Activated CD4-positive, alpha-beta T cell treated with anti-CD3 and anti-CD28 coated beads for 24 hours (primary cell): ENCODE measurements around the gene SLC5A2.
A peak's percentile ranks its signal among the peaks of the same experiment; 100 is the strongest.
"Not testable (repeated sequence)": the region's sequence is repeated elsewhere in the genome, so short reads cannot be mapped to it uniquely, and the experiment has no call there.

ENCODE experiments used
- DNase-seq, 2 donors: peaks; one replicate each; pipeline ENCODE4 v3.0.0-alpha.2; 2020; ENCODE audit warnings: low read depth in 2 of 2

Gene SLC5A2

DNA sequence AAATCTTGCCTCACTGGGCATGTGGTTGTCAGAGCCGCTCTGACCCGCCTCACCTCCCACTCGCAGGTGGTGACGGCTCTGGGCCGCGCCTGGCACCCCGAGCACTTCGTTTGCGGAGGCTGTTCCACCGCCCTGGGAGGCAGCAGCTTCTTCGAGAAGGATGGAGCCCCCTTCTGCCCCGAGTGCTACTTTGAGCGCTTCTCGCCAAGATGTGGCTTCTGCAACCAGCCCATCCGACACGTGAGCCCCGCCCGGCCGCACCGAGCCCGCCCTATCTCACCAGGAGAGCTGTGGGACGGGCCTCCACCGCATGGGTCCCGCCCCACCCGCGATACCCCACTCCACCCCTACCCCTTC lies 7.0 kb upstream of the SLC5A2 start:
- DNase-seq: no peak

DNA sequence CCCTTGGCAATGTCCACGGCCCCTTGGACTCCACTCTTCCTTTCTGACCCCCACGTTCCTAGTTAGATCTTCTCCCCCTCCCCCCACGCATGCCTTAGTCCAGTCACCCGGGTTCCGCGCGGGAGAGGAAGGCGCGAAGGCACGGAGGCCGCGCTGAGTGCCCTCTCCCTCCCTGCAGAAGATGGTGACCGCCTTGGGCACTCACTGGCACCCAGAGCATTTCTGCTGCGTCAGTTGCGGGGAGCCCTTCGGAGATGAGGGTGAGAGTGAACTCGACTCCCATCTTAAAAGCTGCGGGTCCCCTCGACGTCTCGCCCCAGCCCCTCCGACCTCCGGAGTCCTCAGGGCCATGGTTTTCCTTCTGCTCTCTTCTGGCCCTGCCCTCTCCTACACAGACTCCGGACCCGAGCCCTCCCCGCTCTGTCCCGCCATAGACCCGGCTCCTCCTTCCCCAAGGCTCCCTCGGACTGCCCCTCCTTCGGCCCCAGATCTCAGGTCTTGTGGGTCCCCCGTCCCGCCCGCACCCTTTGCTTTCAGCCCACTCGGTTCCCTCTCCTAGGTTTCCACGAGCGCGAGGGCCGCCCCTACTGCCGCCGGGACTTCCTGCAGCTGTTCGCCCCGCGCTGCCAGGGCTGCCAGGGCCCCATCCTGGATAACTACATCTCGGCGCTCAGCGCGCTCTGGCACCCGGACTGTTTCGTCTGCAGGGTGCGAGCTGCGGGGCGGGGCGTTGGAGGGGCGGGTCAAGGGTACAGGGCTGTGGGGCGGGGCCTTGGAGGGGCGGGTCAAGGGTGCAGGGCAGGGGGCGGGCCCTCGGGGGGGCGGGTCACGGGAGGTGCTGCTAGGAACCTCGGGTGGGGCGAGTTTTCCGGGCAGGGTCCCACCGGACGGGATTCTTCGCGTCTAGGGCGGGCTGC lies 6.4 kb upstream of the SLC5A2 start:
- peak; percentile 89 to 90 for DNase-seq

DNA sequence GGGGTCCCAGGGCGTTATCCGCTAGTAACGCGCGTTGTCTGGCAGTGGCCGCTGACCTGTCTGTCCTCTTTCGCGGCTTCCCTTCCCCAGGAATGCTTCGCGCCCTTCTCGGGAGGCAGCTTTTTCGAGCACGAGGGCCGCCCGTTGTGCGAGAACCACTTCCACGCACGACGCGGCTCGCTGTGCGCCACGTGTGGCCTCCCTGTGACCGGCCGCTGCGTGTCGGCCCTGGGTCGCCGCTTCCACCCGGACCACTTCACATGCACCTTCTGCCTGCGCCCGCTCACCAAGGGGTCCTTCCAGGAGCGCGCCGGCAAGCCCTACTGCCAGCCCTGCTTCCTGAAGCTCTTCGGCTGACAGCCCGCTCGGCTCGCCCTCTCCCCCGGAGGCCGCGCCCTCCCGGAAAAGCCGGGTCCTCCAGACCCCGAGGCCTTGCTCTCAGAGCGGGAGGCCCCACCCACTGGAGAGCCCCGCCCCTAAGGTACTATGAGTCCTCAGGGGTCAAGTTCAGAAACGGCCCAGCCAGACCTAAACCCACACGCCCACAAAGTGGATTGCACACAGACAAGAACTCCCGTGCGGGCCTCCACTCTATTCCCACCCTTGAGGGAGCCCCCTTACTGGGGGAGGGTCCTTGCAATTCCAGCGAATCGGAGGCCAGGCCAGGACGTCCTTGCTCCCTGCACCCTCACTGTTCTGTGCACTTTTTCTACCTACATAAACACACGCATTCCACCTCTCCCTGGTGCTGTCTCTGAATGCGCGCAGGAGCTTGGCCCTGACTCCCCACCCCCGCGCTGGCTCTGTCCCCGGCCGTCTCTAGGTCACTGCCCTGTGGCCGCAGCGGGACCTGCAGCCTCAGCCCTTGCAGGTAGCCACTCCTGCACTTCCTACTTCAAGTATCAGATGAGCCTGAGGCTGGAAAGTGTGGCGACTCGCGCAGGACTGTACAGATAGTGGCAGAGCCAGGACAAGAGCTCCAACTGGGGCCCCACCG lies 5.4 kb upstream of the SLC5A2 start:
- peak in 1 of 2 donors; percentile 30 for DNase-seq

DNA sequence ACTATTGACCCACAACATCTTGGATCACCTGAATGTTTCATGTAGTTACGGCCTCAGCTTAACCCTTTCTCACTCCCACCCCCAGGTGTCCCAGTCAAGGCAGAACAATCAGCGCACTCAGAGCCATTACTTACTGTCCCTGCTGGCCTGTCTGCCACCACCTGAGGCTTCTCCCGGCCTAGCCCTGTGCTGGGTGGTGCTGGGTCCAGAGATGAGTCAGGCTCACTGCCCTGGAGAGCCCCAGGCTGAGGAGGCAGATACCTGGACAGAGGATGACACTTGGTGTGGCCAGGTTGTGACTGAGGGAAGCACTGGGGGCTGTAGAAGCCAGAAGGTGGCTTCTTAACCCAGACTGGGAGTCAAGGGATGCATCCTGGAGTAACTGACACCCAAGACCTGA lies 4.0 kb upstream of the SLC5A2 start:
- no peak for DNase-seq

DNA sequence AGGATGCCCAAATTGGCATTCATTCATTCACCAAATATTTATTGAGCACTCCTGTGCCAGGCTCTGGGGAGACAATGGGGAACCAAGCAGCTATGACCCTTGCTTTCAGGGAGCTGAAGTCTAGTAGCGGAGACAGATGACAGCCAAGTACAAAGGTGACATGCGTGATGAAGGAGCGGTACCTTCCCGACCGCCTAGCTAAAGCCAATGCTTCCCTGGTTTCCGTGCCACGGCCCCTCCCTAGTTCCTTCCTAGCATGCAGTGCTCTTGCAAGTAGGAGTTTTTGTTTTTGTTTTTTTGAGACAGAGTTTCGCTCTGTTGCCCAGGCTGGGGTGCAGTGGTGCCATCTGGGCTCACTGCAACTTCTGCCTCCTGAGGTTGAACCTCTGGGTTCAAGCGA lies 3.2 kb upstream of the SLC5A2 start:
- DNase-seq: no peak

DNA sequence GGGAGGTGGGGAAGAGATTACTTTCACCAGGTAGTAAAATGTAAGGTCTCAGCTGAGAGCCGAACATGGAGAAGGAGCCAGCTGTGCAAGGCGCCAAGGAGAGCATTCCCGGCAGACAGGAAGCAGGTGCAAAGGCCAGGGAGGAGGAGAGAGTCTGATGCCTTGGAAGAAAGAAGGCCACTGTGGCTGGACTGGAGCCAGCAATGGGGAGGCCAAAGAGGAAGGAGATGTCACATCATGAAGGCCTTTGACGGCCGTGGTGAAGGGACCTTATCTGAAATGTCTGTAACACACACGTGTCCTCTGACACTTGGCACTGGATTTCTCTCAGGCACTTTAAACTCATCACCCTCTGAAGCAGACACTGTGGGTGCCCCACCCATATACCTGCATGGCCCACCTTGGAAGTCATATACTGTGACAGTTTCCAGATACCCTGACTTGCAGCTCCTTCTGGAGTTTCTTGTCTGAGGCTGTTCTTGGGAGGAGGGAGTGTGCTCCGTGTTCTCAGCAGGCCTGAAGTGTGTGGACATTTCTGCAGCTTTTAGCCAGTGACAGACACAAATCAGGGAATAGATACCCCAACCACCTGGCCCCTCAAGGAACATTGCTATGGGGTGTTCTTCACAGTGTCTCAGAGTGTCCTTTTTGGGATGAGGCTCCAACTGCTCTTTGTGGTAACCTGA lies 1.9 kb upstream of the SLC5A2 start:
- DNase-seq: no peak

DNA sequence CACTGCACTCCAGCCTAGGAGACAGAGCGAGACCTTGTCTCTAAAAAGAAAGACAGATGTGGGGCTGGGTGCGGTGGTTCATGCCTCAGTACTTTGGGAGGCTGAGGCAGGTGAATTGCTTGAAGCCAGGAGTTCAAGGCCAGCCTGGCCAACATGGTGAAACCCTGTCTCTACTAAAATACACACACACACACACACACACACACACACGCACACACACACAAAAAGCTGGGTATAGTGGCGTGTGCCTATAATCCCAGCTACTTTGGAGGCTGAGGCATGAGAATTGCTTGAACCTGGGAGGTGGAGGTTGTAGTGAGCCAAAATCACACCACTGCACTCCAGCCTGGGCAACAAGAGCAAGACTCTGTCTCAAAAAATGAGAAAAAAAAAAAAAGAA lies 1.1 kb downstream of the SLC5A2 start:
- not testable (repeated sequence) for DNase-seq

DNA sequence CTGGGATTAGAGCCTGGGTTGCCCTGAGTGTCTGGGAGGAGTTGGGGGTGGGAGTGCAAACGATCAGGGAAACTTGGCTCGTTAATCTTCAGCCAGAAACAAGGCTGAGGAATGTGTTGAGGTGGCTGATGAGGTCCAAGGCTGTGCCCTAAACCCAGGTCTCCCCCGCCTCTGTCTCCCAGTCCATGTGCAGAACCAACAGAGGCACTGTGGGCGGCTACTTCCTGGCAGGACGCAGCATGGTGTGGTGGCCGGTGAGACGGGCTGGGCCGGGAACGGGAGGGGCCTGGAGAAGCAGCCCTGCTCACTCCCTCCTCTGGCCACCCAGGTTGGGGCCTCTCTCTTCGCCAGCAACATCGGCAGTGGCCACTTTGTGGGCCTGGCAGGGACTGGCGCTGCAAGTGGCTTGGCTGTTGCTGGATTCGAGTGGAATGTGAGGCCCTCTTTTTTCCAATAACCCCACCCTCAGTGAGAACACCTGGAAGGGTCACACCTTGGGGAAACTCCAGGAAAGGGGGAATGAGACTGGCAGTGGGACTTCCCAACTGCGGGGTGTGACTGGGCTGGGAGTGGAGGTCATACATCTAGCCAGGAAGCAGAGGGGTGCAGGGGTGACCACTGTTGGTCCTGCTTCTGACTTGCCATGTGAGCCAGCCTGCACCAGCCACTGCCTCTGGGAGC lies 1.7 kb downstream of the SLC5A2 start:
- DNase-seq: no peak

DNA sequence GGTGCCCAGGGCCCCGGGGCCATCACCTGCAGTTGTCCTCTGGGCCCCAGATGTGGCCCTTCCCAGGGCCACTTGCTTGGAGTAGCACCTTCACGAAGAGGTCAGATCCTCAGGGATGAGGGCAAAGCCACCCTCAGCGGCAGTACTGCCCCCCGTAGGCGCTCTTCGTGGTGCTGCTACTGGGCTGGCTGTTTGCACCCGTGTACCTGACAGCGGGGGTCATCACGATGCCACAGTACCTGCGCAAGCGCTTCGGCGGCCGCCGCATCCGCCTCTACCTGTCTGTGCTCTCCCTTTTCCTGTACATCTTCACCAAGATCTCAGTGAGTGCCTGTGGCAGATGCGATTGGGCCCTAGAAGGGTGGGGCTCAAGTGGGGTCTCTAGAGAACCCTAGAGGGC lies 2.6 kb downstream of the SLC5A2 start:
- no peak for DNase-seq

DNA sequence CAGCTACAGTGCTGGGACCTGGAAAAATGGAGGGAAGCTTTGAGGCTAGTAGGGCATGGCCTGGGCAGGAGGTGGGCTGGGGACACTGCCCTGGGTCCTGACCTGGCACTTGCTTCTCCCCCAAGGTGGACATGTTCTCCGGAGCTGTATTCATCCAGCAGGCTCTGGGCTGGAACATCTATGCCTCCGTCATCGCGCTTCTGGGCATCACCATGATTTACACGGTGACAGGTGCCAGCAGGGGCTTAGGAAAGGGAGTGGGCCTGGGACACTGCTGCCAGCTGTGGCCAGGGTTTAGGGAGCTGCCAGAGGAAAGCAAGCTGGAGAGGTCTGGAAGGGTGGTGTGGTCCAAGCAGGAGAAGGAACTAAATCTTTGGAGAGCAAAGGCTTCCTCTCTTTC lies 3.1 kb downstream of the SLC5A2 start:
- no peak for DNase-seq

DNA sequence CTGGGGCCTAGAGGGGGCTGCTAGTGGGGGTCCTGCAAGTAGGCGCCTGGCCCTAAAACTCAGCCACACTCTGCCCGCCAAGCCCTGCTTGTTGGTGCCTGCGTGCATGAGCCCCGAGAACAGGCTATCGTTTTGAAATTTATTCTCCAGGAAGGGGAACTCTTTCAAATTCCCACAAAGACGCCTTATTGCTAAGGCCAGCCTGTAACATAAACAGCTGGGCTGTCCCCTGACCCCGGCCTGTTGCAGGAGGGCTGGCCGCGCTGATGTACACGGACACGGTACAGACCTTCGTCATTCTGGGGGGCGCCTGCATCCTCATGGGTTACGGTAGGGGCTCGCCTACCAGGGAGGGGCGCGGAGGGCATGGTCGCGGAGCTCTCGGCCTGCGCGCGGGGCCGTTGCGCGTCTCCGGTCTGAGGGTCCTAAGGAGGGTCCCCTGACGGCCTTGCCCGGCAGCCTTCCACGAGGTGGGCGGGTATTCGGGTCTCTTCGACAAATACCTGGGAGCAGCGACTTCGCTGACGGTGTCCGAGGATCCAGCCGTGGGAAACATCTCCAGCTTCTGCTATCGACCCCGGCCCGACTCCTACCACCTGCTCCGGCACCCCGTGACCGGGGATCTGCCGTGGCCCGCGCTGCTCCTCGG lies 4.3 kb downstream of the SLC5A2 start:
- DNase-seq: no peak

DNA sequence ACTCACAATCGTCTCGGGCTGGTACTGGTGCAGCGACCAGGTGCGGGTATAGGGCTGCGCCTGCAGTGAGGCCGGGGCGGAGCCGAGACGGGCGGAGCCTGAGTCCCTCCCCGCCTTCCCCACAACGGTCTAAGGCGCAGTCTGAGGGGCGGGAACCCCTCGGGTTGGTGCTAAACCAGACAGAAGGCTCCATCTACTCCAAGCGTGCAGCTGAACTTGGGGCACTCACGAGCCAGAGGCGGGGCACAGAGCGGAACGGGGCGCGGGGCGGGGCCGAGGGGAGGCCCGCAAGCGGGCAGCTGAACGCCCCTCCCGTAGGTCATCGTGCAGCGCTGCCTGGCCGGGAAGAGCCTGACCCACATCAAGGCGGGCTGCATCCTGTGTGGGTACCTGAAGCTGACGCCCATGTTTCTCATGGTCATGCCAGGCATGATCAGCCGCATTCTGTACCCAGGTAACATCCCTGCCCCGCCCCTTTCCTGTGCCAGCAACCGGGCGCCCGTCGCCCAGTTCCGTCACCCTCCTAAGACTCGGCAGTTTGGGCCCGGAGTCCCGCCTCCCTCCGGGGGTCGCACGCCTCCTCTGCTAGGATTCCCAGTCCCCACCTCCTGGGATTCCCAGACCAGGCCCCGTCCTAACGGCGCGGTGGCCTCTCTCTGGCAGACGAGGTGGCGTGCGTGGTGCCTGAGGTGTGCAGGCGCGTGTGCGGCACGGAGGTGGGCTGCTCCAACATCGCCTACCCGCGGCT lies 5.0 kb downstream of the SLC5A2 start:
- peak in 1 of 2 donors; percentile 41 for DNase-seq

DNA sequence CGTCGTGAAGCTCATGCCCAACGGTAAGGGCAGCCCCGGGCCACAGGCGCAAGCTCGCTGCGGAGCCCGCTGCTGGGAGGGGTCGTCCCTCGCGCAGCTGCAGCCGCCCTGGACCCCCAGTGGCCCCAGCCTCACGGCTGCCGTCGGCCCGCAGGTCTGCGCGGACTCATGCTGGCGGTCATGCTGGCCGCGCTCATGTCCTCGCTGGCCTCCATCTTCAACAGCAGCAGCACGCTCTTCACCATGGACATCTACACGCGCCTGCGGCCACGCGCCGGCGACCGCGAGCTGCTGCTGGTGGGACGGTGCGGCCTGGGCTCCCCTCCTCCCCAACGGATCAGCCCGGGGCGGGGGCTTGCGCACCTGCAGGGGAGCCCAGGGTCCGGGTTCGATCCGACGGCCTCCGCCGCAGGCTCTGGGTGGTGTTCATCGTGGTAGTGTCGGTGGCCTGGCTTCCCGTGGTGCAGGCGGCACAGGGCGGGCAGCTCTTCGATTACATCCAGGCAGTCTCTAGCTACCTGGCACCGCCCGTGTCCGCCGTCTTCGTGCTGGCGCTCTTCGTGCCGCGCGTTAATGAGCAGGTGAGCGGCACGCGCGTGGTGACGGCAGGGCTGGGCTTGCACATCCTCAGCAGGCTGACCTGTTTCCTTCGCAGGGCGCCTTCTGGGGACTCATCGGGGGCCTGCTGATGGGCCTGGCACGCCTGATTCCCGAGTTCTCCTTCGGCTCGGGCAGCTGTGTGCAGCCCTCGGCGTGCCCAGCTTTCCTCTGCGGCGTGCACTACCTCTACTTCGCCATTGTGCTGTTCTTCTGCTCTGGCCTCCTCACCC lies 5.8 kb downstream of the SLC5A2 start:
- DNase-seq: no peak

DNA sequence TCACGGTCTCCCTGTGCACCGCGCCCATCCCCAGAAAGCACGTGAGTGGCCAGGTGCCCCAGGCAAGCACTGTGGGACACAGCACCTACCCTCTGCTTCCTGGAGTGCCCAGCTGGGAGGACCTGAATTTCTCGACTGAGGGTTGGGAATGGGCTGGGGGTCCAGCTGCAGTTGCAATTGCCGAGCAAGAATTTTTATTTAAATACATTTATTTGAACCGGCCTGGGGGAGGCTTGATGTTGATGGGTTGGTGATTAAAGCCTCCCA lies 6.3 kb downstream of the SLC5A2 start:
- no peak for DNase-seq

DNA sequence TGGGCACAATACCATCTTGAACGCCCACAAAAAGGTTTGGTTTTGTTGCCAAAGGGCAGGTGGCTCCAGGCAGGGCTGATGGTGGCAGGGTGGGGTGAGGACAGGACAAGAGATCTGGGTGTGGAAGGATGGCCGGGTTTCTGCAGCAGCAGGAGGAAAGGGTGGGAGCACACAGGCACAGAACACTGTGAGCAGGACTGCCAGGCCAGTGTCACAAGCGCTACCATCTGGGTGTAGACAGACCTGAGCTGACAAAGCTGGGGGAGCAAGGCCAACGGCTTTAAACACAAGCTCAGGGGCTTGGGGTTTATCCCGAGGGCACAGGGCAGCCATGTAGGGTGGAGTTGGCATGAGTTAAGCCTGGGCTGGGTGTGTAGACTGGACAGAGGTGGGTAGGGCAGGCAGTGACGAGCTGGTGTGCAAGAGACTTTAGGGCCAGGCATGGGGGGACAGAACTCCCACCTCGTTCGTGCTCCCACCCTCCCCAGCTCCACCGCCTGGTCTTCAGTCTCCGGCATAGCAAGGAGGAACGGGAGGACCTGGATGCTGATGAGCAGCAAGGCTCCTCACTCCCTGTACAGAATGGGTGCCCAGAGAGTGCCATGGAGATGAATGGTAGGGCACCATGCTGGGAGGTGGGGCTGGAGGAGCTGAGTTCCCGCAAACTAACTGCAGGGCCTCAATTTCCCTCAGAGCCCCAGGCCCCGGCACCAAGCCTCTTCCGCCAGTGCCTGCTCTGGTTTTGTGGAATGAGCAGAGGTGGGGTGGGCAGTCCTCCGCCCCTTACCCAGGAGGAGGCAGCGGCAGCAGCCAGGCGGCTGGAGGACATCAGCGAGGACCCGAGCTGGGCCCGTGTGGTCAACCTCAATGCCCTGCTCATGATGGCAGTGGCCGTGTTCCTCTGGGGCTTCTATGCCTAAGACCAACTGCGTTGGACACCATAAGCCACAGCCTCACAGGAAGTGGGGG lies 7.0 kb downstream of the SLC5A2 start:
- no peak for DNase-seq

DNA sequence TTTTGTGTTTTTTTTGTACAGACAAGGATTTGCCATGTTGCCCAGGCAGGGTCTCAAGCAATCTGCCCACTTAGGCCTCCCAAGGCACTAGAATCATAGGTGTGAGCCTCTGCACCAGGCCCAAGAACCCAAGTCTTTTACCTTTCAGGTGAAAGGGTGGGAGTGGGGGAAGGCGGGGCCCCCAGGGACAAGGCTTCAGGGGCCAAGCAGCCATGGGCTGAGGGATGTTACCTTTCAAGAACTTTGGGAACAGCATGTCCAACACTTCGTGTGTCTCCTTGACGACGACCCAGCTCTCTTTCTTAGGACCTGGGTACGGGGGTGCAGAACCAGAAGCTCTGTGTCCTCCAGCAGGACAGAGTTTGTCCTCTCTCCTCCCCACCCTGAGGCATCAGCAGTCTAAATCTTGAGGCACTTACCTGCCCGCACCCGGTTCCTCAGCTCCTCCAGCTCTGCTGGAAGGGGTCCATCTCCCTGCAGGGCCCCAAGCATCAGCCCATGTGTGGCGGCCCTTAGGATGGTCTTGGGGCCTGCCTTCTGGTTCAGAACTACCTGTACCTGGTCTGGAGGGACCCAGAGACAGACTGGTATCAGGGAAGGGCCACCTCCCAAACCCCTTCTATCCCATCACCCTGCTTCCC lies 9.0 kb downstream of the SLC5A2 start:
- no peak for DNase-seq

DNA sequence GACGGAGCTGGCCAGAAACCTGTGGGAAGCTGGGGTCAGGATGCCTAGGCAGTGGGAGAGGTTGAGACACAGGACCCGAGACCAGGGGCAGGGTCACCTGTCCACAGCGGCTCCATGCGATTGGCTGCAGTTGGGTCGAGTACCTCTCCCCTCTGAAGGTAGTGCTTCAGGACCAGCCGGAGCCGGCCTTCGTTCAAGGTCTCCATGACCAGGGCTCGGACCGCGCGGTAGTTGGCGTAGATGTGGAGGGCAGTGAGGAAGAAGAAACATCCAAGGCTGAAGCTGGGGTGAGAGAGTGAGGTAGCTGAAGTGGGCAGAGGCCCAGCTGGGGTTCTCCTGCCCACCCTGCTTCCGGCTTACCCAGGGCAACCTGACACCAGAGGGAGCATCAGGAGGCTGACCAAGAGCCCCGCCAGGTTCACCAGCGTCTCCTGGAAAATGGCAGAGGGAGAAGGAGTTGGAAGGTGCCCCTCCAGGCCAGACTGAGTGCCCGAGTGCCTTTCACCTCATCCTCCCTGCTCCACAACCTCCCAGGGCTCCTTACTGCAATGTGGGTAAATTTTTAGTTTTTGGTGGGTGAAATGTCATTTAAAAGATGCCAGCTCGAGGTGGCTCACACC lies 10.7 kb downstream of the SLC5A2 start:
- DNase-seq: no peak
